ENCODE results near the gene GPR39. TPM values are rescaled to one million over a fixed set of nuclear protein-coding genes. Genes with fewer than 3 reads are reported as not detected.

GPR39 gene
- total RNA-seq, 1 experiment from 2014 or later: 0.44 TPM

DNA sequence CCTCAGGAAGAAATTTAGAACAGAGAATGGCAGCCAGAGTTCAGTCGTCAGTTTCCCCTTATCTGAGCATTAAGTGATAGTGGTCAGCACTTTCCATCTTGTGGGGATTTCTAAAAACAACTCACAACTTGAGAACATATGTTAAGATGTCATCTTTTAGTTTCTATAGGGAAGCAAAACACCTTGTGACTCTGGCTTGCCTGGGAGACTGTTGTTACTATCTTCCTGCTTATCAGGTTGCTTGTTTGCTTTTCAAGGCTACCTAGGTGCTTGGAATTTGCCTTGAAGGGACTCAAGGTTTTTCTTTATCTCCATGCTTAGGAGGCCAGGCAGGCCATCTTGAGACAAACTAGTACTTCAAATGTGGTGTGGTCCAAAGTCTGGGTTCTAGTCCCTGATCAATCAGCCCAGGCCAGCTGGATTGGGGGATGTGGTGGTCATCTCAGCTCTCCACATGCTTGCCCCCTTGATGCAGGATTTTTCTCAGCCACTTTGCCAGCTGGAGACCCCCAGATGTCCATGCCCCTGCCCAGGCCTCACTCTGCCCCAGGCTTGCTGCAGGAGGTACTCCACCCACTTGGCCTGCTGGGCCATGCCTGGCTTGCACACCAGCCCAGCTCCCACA, 127.5 kb downstream of the GPR39 start:
- no peak for DNase-seq (ENCODE audit: low spot score)
- in situ Hi-C loops (cut with HindIII; ENCODE audit: low sequenced_read_pairs): no loop called here

GRCh38 chr2:132547090-132547687, 130.6 kb downstream of the GPR39 start:
- in situ Hi-C loops (cut with HindIII; ENCODE audit: low sequenced_read_pairs): no loop called here
- peak; percentile 43 for DNase-seq (ENCODE audit: low spot score)

GRCh38 chr2:132549935-132550670, 133.5 kb downstream of the GPR39 start:
- no peak for DNase-seq (ENCODE audit: low spot score)
- in situ Hi-C loops (cut with HindIII; ENCODE audit: low sequenced_read_pairs): no loop called here

GRCh38 chr2:132550946-132551345, 134.3 kb downstream of the GPR39 start:
- in situ Hi-C loops (cut with HindIII; ENCODE audit: low sequenced_read_pairs): no loop called here
- DNase-seq (ENCODE audit: low spot score): no peak

DNA sequence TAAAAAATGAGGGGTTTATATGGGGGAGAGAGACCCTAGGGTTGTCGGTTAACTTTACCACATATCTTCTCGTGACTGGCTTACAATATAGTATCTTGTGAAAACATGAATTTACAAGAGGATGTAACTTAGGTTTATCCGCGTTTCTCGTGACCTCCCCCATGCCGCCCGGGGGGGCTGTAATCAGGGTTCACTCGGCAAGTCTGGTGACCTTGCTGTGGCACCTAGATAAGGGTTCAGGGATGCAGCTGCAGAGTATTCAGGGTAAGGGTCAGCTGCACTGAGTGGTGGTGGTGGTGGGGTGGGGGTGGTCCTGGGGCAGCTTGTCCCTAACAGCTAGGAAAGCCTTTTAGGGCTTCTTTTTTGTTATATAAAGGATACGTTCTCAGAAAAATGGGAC, 141.1 kb downstream of the GPR39 start:
- DNase-seq (ENCODE audit: low spot score): no peak
- in situ Hi-C loops (cut with HindIII; ENCODE audit: low sequenced_read_pairs): no loop called here

GRCh38 chr2:132559326-132559725, 142.7 kb downstream of the GPR39 start:
- no peak for DNase-seq (ENCODE audit: low spot score)
- in situ Hi-C loops (cut with HindIII; ENCODE audit: low sequenced_read_pairs): no loop called here

- no peak for DNase-seq (ENCODE audit: low spot score)
- in situ Hi-C loops (cut with HindIII; ENCODE audit: low sequenced_read_pairs): no loop called here
Observed at GRCh38 chr2:132559921-132560320, 143.3 kb downstream of the GPR39 start.

DNA sequence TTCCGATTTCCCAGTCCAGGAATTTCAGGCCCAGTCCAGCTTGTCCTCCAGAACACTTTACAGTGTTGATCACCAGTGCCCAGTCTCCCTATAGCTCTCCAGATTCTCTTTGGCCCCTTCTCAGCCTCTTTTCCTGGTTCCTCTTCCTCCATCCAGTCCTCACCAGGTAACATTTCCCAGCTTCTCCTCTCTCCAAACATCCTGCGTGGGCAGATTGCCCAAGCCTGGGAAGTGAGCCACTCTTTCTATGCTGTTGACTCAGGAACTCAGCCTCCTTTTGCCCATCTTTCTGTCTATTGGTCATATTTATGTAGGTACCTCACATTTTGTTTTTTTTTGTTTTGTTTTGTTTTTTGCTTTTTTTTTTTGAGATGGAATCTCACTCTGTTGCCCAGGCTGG, 144.0 kb downstream of the GPR39 start:
- in situ Hi-C loops (cut with HindIII; ENCODE audit: low sequenced_read_pairs): no loop called here
- no peak for DNase-seq (ENCODE audit: low spot score)

- in situ Hi-C loops (cut with HindIII; ENCODE audit: low sequenced_read_pairs): no loop called here
- no peak for DNase-seq (ENCODE audit: low spot score)
Observed at GRCh38 chr2:132562245-132562644, 145.6 kb downstream of the GPR39 start.

DNA sequence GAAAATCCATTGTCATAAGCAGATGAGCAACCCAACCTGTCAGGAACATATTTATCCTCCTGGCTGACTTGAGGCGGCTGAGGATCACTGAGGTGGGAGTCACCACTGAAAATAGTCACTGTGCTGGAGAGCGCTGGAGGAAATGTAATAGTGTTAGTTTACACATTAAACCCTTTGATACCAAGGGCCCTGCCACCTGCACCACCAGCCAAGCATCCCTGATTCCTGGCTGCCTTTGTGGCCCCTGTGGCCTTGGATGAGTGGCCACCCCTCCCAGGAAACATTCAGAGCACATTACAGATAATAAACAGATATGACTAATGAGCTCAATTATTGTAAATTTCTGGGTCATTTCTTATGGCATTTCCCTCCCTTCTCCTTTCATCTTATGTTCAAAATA, 147.5 kb downstream of the GPR39 start:
- in situ Hi-C loops (cut with HindIII; ENCODE audit: low sequenced_read_pairs): no loop called here
- no peak for DNase-seq (ENCODE audit: low spot score)

DNA sequence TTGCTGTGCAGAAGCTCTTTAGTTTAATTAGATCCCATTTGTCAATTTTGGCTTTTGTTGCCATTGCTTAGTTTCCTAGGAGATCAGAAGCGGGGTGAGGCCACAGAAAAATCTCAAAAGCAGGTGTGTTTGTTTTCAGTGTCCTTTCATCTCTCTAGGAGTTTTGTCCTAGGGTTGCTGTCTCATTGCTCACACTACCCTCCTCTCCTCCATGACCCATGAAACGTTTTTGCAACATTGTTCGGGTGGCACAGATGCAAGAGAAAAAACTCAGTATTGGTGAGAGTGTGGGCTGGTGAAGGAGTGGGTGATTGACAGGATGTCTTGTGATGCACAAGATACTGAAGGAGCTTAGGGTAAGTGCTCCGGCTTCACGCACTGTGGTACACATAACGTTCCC, 149.8 kb downstream of the GPR39 start:
- in situ Hi-C loops (cut with HindIII; ENCODE audit: low sequenced_read_pairs): no loop called here
- DNase-seq (ENCODE audit: low spot score): no peak

DNA sequence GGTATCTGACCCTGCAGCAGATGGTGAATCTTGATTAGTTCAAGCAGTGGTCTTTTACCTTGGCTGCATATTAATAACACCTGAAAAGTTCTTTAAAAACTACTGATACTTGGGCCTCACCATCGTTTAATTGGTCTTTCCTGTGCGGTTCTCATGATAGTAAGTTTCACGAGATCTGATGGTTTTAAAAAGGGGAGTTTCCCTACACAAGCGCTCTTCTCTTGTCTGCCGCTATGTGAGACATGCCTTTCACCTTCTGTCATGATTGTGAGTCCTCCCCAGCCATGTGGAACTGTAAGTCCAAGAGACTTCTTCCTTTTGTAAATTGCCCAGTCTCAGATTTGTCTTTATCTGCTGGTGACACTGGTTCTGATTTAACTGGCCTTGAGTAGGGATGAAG, 151.1 kb downstream of the GPR39 start:
- in situ Hi-C loops (cut with HindIII; ENCODE audit: low sequenced_read_pairs): no loop called here
- no peak for DNase-seq (ENCODE audit: low spot score)

- DNase-seq (ENCODE audit: low spot score): no peak
- in situ Hi-C loops (cut with HindIII; ENCODE audit: low sequenced_read_pairs): no loop called here
Observed at GRCh38 chr2:132568656-132569055, 152.1 kb downstream of the GPR39 start.

- DNase-seq (ENCODE audit: low spot score): no peak
- in situ Hi-C loops (cut with HindIII; ENCODE audit: low sequenced_read_pairs): no loop called here
Observed at GRCh38 chr2:132573444-132574007, 156.9 kb downstream of the GPR39 start.

DNA sequence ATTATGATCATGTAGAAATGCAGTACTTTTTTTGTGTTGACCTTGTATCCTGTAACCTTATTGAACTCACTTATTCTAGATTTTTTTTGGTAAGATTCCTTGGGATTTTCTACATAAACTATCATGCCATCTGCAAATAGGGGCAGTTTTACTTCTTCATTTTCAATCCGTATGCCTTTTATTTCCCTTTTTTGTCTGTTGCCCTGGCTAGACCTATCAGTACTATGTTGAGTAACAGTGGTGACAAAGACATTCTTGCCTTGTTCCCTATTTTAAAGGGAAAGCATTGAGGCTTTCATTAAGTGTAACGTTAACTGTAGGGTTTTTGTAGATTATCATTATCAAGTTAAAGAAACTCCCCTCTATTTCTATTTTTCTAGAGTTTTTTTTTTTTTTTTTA, 161.1 kb downstream of the GPR39 start:
- DNase-seq (ENCODE audit: low spot score): no peak
- in situ Hi-C loops (cut with HindIII; ENCODE audit: low sequenced_read_pairs): no loop called here

GRCh38 chr2:132581591-132581990, 165.0 kb downstream of the GPR39 start:
- no peak for DNase-seq (ENCODE audit: low spot score)
- in situ Hi-C loops (cut with HindIII; ENCODE audit: low sequenced_read_pairs): no loop called here

GRCh38 chr2:132581991-132582738, 165.6 kb downstream of the GPR39 start:
- peak; percentile 36 for DNase-seq (ENCODE audit: low spot score)
- in situ Hi-C loops (cut with HindIII; ENCODE audit: low sequenced_read_pairs): no loop called here

GRCh38 chr2:132583666-132584360, 167.2 kb downstream of the GPR39 start:
- no peak for DNase-seq (ENCODE audit: low spot score)
- in situ Hi-C loops (cut with HindIII; ENCODE audit: low sequenced_read_pairs): no loop called here

All from G401 (cell line).